ENCODE data around the gene MBD6.
"Not testable (repeated sequence)": the region's sequence is repeated elsewhere in the genome, so short reads cannot be mapped to it uniquely, and the experiment has no call there.

Gene MBD6

DNA sequence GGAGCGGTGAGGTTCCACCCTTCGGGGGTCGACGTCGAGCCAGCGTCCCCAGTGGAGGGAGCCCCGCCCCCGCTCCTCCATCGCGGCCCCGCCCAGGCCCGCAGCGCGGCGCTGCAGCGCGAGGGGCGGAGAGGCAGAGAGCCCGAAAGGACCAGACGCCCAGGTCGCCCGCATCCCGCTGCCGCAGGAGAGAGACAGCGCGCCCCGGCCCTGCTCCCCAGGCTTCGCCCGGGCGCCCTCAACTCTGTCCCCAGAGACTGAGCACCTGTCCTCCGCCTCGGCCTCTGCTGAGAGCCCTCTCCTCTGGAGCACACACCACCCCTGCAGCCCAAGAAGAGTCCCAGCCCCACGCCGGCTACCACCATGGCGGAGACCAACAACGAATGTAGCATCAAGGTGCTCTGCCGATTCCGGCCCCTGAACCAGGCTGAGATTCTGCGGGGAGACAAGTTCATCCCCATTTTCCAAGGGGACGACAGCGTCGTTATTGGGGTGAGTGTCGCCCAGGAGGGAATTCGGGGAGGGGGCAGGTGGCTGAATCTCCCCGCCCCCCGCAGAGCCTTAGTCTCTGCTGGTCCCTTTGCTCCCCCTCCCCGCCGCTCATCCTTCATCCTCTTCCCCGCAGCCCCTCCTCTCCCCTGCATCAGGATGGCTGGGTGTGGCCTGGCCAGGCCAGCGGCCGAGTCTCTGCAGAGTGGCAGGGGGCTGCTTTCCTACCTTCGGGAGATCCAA lies 27.5 kb downstream of the MBD6 start, which contains the start of gene KIF5A:
KIF5A (plus strand) TSS at position 136 of the 732 bp plus-strand sequence; CDS start at position 364, 228 bp downstream.
- peak; percentile 53 for DNase-seq

DNA sequence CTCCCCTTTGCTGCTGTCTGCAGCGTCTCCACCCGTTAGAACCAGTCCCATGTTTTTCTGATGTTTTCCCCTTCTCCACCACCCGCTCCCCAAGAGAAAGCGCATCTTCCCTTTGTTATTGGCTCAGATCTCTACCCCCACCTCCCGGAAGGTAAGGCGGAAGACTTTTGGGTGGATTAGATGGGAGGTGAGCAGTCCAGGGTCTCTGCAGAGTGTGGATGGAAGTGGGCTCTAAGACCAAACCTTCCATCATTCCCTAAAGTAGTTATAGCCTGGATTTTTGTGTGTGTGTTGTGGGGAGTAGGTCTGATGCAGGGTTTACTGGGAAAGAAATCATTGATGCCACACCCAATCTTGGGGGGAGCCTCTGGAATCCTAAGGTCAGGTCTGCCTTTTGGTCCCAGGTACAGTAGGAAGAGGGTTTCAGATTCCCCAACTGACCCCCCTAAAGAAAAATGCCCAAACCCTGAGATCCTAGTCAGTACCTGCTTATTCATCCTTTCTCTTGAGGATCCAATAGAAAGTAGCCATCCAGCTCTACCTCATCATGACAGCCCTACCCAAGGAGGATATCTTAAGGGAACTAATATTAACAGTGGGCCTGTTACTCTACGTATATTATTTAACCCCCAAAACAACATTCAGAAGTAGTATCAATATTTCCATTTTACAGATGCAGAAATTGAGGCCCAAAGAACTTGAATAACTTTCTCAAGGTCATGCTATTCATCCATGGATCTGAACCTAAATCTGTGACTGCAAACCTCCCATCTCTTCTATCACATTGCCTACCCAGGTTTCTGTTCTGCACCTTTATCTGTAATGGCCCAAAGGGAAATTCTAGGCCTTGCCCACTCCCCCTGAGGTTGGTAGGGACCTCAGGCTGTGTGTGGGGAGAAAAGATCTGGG lies 28.3 kb downstream of the MBD6 start:
- DNase-seq = no peak

DNA sequence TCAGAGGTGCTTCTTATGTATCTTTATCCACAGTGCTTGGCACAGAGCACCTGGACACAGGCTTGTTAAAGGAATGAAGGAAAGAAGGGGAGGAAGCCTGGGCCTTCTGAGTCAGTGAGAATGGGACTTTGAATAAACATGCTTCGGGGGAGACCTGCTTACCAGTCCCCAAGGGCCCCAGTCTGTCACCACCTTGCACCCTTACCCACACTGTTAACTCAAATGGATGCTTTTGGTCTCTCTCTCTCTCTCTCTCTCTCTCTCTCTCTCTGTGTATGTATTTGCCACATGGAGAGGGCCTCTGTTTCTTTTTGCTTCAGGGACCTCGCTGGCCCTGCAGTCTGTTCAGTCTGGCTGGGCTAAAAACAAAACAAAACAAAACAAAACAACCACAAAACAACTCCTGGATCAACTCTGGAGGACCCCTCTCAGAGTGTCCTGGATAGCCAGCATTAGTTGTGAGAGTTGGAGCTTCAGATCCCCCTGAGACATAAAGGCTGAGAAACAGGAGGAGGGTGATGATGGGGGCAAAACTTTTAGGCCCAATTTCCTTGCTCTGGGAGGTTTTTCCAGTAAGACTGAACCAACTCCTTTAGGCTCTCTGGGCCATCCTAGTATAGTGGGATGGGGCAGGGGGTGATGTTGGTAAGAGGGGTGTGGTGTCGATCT lies 29.1 kb downstream of the MBD6 start:
- no peak for DNase-seq

DNA sequence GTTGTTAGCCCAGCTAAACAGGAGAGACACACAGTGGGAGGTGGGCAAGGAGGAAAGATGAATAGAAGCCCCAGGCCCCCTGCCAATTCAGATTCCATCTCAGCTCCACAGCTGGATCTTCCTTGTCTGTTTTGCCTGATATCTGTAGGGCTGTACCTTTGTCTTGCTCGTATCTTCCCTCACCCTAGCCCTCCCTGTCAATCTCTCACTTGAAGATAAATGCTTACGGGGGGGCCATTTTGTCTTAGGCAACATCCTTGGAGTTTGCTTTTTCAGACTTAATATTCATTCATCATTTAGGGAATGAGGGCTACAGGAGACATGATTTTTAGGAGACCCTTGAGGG lies 29.7 kb downstream of the MBD6 start:
- no peak for DNase-seq

DNA sequence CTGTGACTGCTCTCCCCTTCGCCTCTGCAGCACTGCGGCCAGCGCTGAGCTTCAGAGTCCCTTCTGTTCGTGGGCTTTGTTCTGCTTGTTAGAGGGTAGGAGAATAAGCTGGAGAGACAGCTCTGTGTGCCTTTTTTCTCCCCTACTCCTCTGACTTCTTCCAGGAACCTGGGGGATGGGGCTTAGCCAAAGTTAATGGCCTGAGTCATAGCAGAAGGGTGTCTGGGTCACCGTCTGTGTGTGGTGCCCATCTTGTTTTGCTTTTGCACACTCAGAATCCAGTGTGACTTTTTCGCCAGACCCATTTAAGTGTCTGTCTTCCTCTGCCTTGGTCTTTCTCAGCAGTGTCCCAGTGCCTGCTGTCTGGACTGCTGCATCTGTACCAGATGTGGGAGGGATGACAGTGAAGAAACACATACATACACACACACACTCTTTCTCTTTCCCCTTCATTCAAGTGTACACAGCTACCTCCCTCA lies 30.2 kb downstream of the MBD6 start:
- no peak for DNase-seq

DNA sequence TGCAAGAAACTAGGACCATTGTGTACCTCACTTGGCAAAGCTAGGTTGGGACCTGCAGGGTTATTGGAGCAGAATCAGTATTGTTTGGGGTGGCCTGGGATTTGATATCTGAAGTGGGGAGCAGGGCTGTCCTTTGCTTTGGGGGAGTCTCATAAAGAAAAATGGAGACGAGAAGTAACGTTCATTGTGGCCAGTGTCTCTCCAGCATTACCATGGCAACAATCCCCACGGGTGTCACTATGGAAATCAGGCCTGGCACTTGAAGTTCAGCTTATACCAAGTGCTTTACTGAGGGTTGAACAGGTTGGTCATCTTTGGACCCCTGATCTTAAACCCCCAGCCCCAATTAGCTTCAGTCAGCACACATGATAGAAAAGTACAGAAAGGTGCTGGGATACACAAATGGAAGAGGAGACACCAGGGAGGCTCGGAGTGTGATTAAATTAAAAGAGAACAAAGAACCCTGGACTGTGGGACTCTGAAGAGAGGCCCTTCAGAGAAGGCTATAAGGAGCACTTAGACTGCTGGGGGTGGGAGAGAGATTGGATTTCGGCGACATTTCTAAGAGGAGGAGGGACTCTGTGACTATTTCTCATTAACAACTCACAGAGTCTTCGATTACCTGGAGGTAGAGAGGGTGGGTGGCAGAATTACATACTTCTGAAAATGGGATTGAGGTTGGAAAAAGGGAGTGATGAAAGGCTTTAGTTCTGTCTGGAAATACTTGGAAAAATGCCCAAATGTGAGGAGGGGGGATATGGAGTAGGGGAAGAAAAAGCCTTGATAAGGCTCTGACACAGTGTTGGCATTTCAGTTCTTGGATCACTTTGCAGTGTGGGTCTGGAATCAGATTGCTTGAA lies 30.9 kb downstream of the MBD6 start:
- no peak for DNase-seq

DNA sequence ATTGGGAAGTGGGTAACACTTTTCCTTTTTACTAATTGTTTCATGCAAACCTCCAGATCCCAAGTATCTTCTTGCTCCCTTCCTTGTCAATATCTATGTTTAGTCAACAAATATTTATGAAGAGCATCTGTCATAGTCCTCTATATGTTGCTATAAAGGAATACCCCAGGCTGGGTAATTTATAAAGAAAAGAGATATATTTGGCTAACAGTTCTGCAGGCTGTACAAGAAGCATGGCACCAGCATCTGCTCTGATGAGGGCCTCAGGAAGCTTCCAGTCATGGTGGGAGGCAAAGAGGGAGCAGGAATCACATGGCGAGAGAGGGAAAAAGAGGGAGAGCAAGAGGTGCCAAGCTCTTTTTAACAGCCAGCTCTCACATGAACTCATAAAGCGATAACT lies 31.8 kb downstream of the MBD6 start:
- DNase-seq = no peak

DNA sequence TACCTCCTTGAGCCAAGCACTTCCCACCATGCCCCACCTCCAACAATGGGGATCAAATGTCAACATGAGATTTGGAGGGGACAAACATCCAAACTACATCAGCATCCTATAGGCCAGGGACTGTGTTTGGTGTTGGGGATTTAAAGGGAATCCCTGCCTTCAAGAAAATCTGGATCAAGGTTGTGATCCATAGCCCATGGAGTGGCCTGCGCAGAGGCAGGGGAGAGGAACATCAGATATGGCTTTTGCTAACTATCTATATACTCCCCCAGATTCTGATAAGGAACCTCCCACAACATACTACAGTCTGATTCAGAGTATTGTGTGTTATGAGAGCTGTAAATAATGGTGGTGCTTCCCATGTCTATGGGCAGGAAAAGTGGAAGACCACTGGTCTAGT lies 32.3 kb downstream of the MBD6 start:
- no peak for DNase-seq

DNA sequence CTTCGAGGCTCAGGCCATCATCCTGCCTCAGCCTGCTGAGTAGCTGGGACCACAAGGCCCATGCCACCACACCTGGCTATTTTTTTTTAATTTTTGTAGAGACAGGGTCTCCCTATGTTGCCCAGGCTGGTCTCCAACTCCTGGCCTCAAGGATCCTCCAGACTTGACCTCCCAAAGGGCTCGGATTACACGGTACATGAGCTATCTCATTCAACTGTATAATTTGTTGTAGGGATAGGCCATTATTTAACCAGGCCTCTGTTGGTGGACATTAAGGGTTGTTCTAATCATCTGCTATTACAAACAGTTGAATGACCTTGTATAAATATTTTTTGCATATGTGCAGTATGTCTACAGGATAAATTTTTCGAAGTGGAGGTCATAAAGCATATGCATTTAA lies 36.2 kb downstream of the MBD6 start:
- DNase-seq = no peak

DNA sequence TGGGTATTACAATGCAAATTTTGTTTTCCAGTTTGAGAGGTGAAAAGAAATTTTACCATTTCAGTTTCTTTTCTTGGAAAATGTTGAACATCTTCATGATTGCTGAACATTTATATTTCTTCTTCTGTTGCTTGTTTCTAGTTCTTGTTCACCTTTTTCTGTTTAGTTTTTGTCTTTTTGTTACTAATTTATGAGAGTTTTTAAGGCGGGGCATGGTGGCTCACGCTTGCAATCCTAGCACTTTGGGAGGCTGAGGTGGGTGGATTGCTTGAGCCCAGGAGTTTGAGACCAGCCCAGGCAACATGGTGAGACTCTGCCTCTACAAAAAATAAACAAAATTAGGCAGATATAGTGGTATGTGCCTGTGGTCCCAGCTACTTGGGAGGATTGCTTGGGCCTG lies 37.9 kb downstream of the MBD6 start:
- DNase-seq = no peak

DNA sequence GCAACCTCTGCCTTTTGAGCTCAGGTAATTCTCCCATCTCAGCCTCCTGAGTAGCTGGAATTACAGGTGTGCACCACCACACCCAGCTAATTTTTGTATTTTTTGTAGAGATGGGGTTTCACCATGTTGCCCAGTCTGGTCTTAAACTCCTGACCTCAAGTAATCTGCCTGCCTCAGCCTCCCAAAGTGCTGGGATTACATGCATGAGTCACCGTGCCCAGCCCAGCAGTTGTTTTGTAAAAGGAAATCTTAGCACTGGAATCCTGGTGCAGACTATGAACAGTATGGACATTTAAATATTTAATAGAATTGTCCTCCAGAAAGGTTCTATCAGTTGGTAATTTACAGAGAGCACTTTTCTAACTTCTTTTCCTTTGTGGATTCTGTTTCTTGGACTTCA lies 38.5 kb downstream of the MBD6 start:
- DNase-seq = not testable (repeated sequence)

DNA sequence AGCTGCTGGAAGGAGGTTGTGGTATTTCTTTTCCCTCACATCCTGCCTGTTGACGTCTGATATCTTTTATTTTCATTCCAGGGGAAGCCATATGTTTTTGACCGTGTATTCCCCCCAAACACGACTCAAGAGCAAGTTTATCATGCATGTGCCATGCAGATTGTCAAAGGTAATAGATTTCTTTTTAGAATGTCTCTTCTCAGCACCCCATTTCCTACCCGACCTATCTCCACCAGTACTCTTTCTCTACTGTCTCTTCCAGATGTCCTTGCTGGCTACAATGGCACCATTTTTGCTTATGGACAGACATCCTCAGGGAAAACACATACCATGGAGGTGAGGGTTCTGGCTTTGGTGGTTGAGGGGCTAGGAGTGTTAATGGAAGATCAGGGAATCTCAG lies 40.7 kb downstream of the MBD6 start:
- DNase-seq = no peak

DNA sequence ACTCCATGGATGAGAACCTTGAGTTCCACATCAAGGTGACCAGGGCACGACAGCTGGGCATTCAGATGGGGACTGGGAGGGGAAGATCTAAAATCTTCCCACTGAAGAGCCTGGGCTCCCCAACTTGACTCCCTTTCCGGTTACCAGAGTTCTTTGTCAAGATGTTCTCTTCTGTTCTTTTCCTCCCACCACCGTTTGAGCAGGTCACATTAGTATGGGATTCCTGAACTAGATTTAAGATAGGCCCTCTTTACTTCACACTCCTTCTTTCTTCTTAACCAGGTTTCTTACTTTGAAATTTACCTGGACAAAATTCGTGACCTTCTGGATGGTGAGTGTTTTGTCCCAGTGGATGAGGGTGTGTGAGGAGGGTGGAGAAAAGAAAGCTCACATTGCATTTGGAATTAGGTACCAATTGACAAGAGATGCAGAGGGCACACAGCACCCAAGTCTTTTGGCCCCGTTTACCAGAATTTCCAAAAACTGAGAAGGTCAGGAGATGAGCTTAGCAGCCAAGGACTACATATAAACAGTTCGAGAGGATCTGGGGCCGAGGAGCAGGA lies 41.6 kb downstream of the MBD6 start:
- no peak for DNase-seq

DNA sequence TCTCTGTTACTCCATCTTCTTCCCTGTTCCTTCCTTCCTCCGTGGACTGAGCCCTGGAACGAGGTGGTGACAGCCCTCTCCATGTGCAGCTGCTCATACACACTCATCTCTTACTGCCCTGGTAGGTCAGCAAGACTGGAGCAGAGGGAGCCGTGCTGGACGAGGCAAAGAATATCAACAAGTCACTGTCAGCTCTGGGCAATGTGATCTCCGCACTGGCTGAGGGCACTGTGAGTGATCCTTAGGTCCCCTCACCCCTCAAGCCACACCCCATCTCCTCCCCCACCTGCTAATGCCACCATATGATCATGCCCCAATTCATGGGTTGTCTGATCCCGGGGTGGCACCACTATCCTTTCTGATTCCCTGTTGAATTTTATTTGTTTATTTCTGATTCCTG lies 46.2 kb downstream of the MBD6 start:
- no peak for DNase-seq

DNA sequence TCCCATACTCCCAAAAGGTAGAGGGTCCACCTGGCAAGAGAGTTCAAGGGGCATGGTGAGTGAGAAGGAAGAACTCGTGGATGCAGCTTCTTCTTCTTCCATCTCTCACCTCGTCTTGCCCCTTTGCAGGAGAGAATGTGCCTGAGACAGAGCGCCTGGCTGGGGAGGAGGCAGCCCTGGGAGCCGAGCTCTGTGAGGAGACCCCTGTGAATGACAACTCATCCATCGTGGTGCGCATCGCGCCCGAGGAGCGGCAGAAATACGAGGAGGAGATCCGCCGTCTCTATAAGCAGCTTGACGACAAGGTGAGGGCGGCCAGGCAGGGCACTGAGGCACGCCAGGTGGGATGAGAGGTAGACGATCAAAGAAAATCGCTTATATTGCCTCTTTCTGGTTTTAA lies 47.2 kb downstream of the MBD6 start:
- DNase-seq = no peak

DNA sequence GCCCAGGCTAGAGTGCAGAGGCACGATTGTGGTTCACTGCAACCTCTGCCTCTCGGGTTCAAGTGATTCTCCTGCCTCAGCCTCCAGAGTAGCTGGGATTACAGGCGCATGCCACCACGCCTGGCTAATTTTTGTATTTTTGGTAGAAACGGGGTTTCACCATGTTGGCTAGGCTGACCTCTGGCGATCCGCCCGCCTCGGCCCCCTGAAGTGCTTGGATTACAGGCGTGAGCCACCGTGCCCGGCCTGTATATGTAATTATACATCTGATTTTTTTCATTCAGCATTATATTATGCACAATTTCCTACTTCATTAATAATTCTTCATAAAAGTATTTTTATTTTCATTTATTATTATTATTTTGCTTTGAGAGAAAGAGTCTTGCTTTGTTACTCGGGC lies 47.8 kb downstream of the MBD6 start:
- DNase-seq = not testable (repeated sequence)

DNA sequence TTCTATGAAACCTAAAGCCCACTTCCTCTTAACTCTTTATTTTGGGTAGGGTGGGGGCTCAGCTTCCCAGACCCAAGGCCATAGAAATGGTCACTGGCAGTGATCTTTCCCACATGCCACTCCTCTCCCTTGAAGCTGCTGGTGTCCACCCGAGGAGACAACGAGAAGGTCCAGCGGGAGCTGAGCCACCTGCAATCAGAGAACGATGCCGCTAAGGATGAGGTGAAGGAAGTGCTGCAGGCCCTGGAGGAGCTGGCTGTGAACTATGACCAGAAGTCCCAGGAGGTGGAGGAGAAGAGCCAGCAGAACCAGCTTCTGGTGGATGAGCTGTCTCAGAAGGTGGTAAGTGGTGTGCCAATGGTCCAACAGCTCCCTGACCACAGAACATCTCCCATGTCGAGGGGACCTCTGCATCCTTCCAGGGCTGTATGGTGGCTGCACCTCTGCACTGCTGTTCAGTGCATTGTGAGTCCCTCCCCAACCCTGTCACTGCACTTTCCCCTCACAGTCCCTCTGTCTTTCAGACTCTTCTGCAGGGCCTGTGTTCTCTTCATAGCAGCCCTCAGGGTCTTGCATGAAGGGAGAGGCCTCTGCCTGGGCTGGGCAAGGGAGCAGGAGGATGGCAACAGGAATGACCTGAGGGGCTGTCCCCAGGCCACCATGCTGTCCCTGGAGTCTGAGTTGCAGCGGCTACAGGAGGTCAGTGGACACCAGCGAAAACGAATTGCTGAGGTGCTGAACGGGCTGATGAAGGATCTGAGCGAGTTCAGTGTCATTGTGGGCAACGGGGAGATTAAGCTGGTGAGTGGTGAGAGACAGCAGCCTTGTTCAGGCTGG lies 49.5 kb downstream of the MBD6 start:
- no peak for DNase-seq

DNA sequence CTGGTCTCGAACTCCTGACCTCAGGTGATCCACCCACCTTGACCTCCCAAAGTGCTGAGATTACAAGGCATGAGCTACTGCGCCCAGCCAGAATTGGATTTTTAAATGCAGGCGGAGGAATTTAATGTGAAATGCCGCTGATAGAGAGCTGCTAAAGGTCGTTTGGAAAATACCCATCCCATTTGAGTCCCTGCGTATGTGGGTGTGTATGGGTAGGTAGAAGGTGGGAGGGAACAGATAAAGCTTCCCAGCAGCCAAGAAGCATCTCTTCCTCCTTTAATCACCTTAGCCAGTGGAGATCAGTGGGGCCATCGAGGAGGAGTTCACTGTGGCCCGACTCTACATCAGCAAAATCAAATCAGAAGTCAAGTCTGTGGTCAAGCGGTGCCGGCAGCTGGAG lies 52.2 kb downstream of the MBD6 start:
- no peak for DNase-seq

DNA sequence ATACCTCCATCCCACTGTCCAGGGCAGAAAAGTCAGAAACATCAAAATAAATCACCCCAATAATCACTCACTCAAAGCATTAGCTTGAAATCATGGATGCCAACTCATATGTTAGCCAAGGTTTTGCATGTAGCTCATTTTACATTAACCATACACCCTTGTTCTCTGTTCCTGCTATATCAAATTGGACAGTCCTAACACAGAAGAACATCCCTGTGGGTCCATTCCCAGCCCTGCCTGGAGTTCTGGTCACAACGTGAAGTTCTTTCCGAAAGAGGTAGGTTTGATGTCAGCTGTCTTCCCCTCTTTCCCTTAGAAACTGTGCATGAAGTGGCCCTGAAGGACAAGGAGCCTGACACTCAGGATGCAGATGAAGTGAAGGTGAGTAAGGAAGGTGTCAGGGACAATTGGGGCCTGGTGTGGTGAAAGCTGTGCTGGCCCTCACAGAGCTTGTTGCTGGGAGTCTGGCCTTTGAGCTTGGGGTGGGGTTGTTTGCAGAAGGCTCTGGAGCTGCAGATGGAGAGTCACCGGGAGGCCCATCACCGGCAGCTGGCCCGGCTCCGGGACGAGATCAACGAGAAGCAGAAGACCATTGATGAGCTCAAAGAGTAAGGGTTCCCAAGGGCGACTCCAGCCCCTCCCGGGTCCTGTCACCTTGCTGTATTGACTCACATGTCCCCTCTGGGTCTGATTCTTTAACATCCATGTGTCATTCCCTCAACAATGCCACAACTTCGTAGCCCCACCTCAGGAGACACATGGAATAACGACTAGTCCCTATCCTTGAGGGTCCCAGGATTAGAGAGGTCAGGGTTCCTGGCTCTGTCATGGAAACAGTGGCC lies 53.4 kb downstream of the MBD6 start:
- no peak for DNase-seq

All from right kidney (tissue), 1 donor.